DMS53 treated with DMSO at 0.1 percent for 48 hours (cell line): Measurements from ENCODE around the gene POC1B.

ENCODE experiments used
- DNase-seq: peaks from one replicate; lab custom pipeline; 2025; ENCODE audit not compliant: unreplicated experiment; lab: John Stamatoyannopoulos, UW

Gene POC1B

GRCh38 chr12:89424389-89424788, 101.5 kb downstream of the POC1B start:
- no peak for DNase-seq

- no peak for DNase-seq
Measured at GRCh38 chr12:89421092-89421835, 104.6 kb downstream of the POC1B start.

- no peak for DNase-seq
Measured at GRCh38 chr12:89418228-89418910, 107.5 kb downstream of the POC1B start.

- no peak for DNase-seq
Measured at GRCh38 chr12:89417246-89417977, 108.4 kb downstream of the POC1B start.

GRCh38 chr12:89416049-89416792, 109.6 kb downstream of the POC1B start:
- DNase-seq: no peak

- no peak for DNase-seq
Measured at GRCh38 chr12:89414851-89415250, 111.0 kb downstream of the POC1B start.

- DNase-seq: no peak
Measured at GRCh38 chr12:89414322-89414721, 111.5 kb downstream of the POC1B start.

- no peak for DNase-seq
Measured at GRCh38 chr12:89413234-89413633, 112.6 kb downstream of the POC1B start.

GRCh38 chr12:89412665-89413064, 113.2 kb downstream of the POC1B start:
- no peak for DNase-seq

GRCh38 chr12:89411846-89412245, 114.0 kb downstream of the POC1B start:
- DNase-seq: no peak

GRCh38 chr12:89411234-89411633, 114.6 kb downstream of the POC1B start:
- DNase-seq: no peak

GRCh38 chr12:89405626-89406345, 120.1 kb downstream of the POC1B start:
- DNase-seq: no peak

GRCh38 chr12:89401433-89402058, 124.3 kb downstream of the POC1B start:
- DNase-seq: no peak

- no peak for DNase-seq
Measured at GRCh38 chr12:89400415-89400814, 125.4 kb downstream of the POC1B start.

- no peak for DNase-seq
Measured at GRCh38 chr12:89395712-89396111, 130.1 kb downstream of the POC1B start.

GRCh38 chr12:89393551-89394121, 132.2 kb downstream of the POC1B start:
- DNase-seq: no peak

GRCh38 chr12:89392391-89392790, 133.5 kb downstream of the POC1B start:
- DNase-seq: no peak

- DNase-seq: no peak
Measured at GRCh38 chr12:89391726-89392336, 134.0 kb downstream of the POC1B start.
